NCI-H2171 (cell line): ENCODE data around the gene MRPS23.

Experiments used
- DNase-seq: peaks from one replicate; lab custom pipeline; 2025; lab: John Stamatoyannopoulos, UW

The MRPS23 gene

DNA sequence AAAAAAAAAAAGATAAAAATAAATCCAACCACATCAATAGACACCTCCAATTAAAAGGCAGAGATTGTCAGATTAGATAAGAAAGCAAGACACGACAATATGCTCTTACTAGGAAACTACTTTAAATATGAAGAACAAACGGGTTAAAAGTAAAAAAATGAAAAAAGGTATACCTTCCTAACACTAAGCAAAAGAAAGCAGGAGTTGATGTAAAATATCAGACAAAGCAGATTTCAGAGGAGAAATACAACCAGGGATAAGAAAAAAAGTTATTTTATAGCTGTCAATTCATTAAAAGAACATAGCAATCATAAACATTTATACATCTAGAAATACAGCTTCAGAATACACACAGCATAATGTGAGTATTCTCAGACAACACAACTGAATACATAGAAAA, 55.0 kb downstream of the MRPS23 start:
- DNase-seq: no peak

DNA sequence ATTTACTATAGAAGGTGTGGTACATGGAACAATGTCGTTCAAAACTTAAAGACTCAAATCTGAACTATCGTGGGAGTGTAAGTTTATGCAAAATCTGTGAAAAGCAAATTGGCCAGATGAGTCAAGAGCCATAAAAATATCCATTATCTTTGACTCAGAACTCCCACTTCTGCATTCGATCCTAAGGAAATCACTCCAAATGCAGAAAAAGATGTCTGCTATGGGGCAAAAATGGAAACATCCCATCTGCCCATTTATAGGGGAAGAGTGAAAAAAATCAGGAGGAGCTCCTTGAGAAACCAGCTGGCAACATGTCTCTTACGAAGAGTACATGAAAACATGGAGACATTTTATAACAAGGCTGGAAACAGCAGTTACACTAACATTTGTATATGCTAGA, 61.1 kb downstream of the MRPS23 start:
- peak; percentile 58 for DNase-seq

DNA sequence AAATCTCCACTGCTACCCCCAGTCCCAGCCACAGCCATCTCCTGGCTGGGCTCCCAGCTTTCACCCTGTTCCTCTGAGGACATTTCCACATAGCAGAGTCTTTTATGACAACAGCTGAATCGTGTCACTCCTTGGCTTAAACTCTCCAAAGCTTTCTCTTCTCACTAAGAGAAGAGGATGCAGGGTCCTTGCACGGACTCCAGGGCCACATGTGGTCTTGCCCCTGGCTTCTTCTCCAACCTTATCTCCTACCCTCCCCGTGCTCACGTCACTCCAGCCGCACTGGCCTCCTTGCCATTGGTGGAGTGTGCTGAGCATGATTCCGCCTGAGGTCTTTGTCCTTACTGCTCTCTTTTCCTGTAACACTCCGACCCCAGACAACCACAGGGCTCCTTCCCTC, 64.8 kb downstream of the MRPS23 start:
- no peak for DNase-seq
